Measurements from ENCODE around the gene PSMB11.

The PSMB11 gene

DNA sequence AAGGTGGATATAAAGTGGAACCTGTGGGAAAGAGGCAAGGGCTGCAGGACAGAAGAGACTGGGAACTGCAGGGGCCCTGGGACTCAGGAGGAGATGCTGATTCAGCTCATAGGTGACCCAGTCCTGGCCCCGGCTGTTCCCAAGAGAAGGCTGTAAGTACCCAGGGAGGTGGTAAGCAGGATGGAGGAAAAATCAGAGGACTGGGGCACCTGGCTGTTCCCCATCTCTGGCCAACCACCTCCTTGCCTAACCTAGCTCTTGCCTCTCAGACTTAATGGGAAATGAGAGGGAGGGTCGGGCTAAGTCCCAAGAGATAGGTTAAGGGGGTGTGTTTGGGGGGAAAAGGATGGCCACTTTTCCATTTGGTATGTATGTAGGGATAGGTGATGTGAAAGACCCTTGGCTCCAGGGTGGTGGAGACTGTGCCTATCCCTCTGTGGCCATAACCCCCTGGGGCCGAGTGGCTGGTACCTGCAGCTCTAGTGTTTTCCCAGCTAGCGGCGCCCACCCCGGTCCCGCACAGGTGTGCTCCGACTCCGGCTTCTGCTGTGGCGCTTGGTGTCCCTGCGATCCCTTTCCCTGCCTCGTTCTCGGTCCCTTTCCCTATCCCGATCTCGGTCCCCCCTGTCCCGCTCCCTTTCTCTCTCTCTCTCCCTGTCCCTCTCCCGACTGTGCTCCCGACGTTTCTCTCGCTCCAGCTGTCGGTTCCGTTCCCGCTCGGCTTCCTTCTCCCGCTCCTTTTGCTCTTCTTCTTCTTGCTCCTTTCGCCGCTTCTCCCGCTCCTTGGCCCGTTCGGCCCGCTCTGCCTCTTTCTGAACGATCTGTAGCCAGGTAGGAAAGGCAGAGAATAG is 16.9 kb downstream of the PSMB11 start:
- DNase-seq (ENCODE audit: low read depth), result no peak

DNA sequence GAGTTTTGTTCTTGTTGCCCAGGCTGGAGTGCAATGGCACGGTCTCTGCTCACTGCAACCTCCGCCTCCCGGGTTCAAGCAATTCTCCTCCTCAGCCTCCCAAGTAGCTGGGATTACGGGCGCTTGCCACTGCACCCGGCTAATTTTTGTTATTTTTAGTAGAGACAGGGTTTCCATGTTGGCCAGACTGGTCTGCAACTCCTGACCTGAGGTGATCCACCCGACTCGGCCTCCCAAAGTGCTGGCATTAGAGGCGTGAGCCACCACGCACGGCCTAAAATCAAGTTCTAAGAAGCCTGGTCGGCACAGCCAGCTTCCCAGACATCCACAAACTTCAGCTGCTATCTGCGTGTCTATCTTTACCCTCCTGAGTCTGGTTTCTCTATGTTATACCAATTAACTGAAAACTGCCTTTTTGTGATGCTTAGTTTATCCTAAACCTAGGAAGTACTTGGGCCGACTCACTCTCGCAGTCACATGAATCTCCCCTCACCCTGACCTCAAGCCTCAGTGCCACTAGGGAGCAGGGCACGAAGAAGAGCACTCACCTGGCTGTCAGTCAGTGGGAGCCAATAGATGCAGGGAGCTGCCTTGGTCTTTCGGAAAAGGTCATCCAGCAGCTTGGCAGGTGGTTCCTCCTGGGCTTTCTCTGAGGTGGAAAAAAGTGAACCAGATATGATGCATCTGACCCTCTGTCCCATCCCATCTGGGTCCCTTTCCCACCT is 18.7 kb downstream of the PSMB11 start:
- no peak for DNase-seq (ENCODE audit: low read depth)

DNA sequence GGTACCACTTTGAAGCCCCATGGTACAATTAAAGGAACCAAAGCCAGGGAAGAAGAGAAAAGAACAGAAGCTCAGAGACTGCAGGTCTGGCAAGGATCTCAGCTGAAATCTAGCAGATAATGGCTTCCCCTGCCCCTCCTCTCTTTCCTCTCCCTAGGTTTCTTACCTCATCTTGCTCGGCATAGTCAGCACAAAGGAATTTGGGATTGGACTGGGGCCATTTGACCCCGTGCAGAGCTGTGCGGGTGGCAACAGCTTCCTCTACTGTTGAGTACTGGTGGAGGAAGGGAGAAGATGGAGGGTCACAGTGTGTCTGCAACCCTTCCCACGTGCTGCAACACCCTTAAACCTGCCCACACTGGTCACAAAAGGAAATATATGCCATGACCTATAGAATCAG is 20.0 kb downstream of the PSMB11 start:
- peak; percentile 94 for DNase-seq (ENCODE audit: low read depth)

DNA sequence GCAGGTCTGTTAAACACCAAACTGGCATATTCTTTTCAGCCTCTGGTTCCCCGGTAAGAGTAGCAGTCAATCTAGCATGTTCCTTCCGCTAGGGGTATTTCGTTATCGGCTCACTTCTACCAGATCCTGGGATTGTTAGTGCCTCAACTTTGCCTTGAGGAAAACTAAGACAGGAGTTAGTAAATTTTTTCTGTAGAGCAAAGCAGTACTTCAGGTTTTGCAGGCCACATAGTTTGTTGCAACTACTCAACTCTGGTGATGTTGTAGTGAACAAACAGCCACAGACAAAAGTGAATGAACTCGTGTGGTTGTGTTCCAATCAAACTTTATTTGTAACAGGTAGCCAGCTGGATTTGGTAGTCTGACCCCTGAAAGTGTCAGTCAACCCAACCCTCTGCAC is 21.6 kb downstream of the PSMB11 start:
- DNase-seq (ENCODE audit: low read depth), result no peak

DNA sequence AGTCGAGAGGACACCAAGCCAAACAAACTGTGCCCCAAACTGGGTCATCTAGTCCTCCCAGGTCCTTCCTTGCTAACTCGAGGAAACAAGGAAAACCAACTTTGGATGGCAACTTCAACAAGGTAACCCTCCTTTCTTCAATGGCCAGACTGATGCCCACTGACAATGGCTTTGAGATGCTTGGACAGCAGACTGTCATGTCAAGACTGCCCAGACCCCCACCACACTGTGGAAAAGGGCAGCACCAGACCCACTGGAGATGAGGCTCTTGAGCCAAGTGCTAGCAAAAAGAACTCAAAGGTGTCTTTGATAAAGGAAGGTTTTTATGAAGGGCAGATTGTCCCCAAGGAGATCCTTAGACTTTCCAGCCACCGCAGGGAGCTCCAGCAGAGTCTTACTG is 24.4 kb downstream of the PSMB11 start:
- DNase-seq (ENCODE audit: low read depth), result no peak

DNA sequence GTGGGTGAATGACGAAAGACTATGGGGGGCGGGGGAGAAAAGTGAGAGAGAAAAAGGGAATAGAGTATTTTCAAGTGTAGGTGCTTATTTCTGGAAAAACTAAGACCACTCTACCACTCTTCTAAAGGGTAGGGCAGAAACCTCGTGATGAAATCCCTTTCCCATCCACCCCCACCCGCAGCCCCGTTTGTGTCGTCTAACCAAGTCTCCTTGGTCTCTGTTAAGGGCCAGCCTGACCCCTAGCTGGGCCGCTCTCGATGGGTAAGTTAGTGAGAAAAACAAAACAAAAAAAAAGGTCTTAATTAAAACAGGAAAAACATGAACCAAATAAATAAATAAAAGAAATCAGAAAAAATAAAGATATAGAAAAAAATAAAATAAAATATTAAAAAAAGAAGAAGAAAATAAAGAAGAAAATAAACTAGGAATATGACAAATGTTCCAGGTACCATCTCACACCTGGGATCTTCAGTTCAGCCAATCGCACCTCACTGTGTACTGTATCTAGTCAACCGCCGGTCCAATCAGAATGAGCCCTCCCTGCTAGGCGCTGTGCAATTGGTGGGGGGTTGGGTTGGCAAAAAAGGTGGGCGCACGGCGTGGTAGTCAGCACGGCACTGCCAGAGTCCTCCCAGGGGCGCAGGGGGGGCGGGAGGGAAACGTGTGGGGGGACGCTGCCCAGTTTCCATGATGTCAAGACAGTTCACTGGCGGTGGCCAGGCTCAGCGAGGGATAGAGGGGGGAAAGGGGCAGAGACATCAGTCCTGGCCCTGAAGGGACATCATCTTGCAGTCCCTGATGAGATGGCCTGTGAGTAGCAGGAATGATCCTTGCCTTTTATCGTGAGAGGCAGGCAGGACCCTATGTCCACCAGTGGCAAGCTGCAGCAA is 25.1 kb downstream of the PSMB11 start:
- DNase-seq (ENCODE audit: low read depth), result no peak

DNA sequence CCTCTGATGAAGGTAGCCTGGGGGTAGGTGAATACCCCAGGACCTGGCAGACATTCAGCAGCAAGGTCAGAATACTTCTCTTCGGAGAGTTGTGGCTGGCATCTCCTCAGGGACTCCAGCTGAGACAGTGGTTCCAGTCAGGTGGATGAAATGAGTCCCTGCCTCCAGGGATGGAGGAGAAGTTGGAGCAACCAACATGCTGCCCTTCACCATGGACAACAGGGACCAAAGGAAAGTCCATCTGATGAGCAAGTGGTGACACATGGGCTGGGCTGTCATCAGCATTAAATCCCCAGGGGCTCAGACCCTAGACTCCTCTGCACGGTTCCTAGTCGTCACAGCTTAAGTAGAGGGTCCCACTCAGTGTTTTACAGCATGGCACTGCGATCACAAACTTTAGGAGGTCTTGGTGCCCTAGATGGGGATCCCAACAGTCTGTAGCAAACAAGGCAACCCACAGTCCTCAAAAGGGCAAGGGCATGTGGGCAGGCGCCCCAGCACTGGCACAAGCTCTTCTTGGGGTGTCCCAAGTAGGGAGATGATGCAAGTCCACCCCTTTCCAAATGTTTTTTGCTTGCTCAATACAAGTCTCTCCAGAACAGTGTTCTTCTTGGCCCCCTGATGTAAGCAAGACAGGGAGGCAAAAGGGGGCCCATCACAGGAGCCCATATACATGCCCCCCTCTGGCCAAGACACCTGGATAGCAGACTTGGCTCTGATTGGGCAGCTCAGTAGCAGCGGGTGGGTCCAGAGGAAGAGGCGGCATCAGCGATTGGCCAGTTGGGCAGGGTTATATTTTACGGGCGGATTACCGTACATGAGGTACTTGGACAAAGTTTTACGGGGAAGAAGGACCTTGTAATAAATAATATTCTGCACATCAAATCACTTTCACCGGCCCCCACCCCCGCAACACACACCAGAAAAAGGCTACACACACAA is 26.1 kb downstream of the PSMB11 start:
- DNase-seq (ENCODE audit: low read depth), result no peak

DNA sequence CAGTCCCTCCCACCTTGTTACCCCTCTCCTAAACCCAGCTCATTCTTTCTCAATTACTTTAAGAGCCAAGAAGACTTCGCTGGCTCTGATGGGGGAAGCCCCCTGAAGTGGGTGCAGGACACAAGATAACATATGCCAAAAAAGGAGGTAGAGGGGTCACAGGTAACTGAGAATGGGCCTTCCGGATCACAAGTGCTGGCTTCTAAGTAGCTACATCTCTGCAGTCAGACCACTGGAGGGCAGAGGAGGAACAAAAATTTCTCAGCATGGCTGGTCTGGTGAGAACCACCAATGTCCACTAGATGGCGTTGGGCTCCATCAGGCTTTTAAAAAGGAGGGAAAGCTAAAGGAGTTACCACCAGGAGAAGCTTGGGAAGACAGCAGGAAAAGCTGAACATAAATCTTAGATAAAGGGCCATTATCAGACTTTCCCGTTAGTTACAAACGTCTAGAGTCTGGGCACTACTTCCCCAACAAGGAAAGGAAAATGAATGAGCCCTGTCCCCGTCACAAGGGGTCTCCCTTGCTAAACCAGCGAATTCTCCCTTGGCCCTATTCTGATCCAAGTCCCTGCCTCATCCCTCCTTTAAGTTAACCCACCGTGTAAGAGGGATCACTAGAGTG is 26.9 kb downstream of the PSMB11 start:
- DNase-seq (ENCODE audit: low read depth), result peak; percentile 90

DNA sequence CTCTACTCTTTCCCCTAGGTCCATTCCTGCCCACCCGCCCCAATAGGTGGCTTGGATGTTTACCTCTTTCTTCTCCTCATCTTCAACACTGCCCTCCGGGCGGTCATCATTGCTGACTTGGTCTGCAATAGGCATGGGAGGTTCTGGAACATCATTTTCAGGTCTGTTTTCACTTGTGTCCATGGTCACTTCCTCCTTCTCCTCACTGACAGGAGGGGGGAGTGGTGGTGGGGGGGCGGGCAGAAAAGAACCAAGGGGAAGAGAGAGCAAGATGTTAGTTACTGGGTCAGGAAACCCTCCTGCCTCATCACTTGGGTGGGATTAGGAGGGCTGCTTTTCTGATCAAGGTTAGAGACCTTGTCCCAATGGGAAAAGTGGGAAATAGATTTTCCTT is 27.4 kb downstream of the PSMB11 start:
- DNase-seq (ENCODE audit: low read depth), result no peak

DNA sequence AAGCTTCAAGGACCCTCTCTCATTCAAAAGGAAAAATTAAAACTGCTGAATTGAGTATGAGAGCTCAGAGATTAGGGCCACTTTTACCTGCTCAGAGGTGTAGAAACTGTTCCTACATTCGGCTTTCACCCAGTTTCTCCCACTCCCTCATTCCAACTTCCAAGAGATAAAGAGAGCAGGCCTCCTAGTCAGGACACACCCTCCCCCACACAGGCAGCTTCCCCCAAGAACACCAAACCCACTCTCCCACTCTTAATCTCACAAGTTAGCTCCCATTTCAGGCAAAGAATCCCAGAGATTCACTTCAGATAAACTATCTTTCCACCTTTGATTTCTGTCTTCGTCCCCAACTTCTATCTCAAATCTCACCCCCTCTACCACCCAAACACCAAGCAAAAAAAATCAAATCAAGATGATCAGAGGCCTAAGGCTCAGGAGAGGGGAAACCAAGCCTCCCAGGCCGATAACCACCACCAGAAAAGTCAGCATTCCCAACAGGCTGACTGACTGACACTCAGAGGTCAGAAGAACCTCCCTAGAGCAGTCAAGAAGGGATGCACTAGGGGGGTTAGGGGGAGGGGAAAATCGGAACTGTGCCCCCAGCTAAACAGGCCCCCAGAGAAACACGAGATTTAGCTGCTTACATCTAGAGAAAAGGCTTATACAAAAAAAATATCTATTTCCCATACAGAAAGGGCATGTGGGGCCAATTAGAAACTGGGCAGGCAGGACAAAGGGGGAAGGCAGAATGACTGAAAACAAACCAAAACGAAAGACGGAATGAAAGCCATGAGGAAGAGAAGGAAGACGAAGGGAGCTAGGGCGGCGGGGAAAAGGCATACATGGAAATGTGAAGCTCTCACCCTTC is 28.5 kb downstream of the PSMB11 start:
- DNase-seq (ENCODE audit: low read depth), result no peak

DNA sequence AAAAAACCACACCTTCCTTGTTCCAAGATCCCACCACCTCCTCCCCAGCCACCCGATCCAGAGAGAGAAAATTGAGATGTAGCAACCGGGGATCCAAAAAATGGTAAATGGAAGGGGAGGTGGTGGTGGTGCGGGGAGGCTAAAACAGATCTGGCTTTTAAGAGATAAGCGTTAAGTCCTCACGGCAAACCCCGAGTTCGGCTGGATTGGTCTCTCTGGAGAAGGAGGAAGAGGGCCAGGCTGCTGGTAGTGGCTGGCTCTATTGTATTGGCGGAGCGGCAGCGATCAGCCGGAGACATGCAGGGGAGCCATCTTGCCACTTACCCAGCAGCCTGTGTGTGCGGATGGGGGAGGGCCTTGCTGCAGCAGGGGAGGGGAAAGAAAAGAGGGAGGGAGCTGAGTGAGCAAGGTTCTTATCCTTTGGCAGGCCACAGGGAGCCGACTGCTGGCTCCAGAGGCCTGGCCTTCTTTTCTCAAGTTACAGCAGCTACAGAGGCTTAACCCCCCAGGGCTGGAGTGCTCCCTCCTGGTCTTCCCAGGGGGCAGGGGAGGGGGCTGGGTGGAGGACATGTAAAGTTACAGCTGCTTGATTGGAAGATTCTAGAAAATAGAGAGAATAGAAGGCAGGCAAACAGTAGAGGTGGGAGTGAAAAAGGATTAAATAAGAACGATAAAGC is 29.4 kb downstream of the PSMB11 start:
- peak; percentile 71 for DNase-seq (ENCODE audit: low read depth)

DNA sequence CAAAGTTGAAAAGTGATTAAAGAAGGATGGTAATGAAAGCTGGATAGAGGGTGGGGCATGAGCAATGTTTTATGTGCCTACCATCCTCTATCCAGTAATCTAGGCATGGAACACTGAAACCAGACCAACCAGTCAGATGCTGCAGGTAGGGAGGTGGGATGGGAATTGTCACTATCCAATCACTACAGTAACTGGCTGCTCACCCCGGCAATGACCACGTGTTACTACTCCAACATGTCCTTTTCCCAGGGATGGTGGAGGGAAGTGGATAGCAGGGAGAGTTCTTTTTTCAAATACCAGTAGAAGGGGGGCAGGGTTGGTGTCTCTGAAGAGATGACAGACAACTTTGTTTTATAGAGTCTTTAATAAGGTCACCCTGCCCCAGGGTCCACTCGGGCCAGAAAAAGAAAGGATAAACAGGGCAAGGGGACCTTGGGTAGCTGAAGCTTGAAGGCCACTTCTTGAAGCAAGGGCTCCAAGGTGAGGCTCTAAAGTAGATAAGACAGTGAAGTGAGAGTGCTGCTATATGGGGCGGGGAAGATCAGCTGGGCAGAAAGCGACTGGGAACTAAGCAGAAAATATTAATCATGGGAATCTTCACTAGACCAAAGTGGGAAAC is 30.0 kb downstream of the PSMB11 start:
- no peak for DNase-seq (ENCODE audit: low read depth)

DNA sequence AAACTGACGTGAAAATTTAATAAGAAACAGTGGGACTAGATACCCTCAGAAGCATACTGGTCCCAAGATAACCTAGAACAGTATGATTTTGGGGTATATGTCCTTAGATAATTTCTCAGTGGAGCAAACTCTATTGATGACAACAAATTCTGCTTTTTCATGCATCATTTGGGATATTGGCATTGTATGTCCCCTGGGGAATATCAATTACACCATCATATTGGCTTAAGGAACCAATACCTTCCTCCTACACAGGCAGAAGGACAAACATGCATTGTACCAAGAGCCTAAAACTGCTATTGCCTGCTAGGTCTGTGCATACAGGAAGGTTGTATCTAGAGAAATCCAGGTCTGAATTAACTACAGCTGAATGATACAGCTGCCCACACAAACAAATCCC is 32.9 kb downstream of the PSMB11 start:
- DNase-seq (ENCODE audit: low read depth), result no peak

DNA sequence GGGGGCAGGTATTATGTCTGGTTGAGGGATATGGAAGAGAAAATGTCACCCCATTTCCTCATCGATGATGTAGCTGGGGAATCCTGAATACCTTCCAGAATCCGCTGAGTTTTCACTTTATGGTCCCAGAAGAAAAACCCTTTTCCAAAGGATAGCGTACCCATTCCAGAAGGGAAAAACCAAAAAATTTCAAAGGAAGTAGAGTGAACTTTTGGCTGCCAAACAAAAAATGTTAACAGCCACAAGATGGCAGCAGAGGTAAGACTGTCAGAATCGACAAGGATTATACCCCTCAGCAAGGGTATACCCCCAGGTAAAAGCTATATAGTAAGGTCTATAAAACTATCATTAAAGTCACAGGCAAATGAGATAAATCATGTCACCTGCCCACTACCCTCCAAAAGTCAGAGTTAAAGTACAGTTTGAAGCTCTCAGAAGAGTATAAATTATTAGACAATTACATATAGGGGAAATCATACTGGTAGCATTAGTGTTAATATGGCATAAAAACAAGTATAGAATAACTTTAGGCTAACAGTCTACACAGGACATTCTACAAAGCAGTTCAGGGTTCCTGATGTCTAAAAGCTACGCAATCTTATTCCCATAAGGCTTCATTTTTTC is 34.9 kb downstream of the PSMB11 start:
- no peak for DNase-seq (ENCODE audit: low read depth)

DNA sequence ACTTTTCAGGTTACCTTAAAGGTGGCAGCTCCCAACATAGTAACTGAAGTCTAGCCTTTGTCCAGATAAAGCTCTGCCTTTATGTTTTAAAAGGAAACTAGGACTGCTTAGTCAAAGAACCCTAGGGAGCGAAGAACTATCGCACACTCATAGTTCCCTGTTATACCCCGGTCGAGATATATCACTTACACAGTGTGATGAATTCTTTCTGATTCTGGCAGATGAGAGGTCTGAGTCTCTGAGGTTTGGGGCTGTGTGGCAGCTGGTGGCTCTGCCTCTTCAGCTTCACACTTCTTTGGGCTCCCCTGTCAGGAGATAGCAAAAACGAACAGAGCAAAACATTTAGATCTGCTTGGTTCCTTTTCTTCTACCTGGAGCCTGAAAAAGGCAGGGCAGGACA is 36.0 kb downstream of the PSMB11 start:
- no peak for DNase-seq (ENCODE audit: low read depth)

DNA sequence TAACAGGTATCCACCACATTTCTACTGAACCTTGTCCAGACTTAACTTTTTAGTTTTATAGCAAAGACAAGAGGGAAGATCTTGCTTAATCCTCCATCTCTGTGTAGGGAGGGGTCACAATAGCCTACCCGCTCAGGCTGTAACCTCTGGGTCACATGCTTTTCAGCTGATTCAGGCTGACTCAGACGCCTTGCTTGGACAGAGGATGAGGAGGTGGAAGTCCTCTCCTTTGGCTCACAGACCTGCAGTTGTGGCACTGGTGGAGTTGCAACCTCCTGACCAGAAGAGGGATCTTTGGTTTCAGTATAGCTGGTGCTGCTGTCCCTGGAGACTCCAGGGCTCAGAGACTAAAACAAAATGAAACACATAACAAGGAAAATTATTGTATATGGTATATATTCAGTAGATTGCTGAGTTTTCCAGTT is 36.7 kb downstream of the PSMB11 start:
- DNase-seq (ENCODE audit: low read depth), result peak; percentile 95

DNA sequence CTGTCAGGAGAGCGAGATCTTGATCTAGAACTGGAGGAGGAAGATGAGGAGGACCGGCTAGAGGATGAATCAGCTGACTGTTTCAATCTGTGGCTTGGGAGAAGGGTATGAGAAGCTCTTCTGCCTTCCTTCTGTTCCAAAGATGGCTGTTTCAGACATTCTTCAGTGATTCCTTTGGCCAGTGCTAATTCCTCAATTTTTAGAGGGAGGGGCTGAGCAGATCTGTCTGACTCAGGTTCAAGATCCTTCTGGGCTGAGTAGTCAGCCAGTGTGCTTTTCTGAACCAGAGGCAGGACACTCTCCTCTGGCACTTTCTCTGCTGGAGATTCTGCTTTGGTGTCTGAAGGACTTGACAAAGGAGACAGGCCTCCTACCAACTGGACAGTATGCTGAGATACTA is 37.7 kb downstream of the PSMB11 start:
- no peak for DNase-seq (ENCODE audit: low read depth)

DNA sequence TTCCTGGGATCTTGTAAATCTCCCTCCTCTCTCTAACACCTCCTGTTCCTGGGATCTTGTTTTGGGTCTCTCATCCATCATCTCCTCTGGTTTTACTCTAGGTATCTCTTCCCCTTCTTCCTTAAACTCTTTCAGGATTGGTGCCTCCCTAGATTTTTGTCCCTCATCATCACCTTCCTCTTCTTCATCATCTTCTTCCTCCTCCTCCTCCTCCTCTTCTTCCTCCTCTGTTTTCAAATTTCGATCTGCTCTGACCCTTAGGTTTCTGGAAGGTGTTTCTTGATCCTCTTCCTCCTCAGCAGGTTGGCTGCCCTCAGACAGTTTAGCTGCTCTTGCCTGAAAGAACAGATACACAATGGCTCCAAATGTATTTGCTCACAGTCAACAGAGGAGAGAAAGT is 38.5 kb downstream of the PSMB11 start:
- no peak for DNase-seq (ENCODE audit: low read depth)

Data from HS-27A (cell line).